PFSK-1 (cell line): ENCODE measurements around the gene WDR45B.

Source experiments
- FOXP2 ChIP-seq: optimal IDR thresholded peaks from 2 replicates; pipeline ENCODE3; 2011; ENCODE audit warnings: borderline replicate concordance, control low read depth, inconsistent platforms; ENCODE audit not compliant: insufficient read depth; ENCODE audit errors: extremely low read length, extremely low read depth
- POLR2AphosphoS5 ChIP-seq: IDR thresholded peaks from 2 replicates; pipeline ENCODE4 v1.6.1; 2012; ENCODE audit warnings: low read depth, mild to moderate bottlenecking, control low read depth, low read length, moderate library complexity
- REST ChIP-seq, 2 experiments: IDR thresholded peaks; 2 replicates each; pipeline versions ENCODE4 v1.6.1 to v1.8.0; 2011 to 2012; ENCODE audit warnings: low read depth in 2 of 2, low read length in 2 of 2, control low read depth in 1 of 2, inconsistent platforms in 1 of 2, mild to moderate bottlenecking in 1 of 2, moderate library complexity in 1 of 2; ENCODE audit not compliant: insufficient read depth in 1 of 2
- SIN3A ChIP-seq: IDR thresholded peaks from 2 replicates; pipeline ENCODE4 v1.6.1; 2012; ENCODE audit warnings: mild to moderate bottlenecking, low read length, moderate library complexity, borderline replicate concordance; ENCODE audit not compliant: insufficient read depth
- TAF1 ChIP-seq: IDR thresholded peaks from 2 replicates; pipeline ENCODE4 v1.6.1; 2012; ENCODE audit warnings: low read length, control low read depth, borderline replicate concordance; ENCODE audit not compliant: insufficient read depth

- no peak for TF ChIP-seq POLR2AphosphoS5
- TF ChIP-seq REST (IDR thresholded peaks at IDR 0.05; ENCODE audit: insufficient read depth in 1 of 2, low read depth in 2 of 2, low read length in 2 of 2): no peak
- no peak for TF ChIP-seq FOXP2
- TF ChIP-seq TAF1: no peak
- no peak for TF ChIP-seq SIN3A
These were observed 47.4 kb downstream of the WDR45B start for GRCh38 chr17:82600731-82601446.
